ENCODE data around the gene PIK3IP1.

PIK3IP1 gene

DNA sequence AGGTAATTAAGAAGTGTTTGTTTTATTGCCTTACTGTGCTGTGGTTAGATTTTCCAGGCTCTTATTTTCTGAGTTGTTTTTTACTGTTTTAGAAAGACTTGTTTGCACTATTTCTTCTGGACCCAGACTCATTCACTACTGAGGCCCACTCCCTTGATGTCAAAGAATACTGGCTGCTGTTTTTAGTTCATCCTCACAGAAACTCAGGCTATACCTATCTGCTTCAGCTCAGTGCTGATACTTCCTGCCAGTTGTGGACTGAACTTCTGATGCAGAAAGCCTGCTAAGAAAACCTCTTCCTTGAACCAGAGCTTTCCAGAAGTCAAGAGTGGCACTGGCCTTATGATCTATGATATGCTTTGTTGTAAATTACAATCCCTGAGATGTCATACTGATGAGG lies 15.9 kb upstream of the PIK3IP1 start:
- DNase-seq (ENCODE audit: low read depth) = no peak

DNA sequence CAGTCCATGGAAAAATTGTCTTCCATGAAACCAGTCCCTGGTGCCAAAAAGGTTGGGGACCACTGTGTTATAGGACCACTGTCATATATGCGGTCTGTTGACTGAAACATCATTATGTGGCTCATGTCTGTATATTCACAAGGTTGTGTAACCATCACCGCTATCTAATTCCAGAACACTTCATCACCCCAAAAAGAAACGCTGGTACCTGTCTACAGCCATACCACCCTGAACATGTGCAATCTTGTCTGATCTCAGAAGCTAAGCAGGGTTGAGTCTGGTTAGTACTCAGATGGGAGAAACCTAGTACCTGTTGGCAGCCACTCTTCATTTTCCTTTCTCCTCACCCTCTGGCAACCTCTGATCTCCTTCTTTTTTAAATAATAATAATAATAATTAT lies 12.9 kb upstream of the PIK3IP1 start:
- no peak for DNase-seq (ENCODE audit: low read depth)

DNA sequence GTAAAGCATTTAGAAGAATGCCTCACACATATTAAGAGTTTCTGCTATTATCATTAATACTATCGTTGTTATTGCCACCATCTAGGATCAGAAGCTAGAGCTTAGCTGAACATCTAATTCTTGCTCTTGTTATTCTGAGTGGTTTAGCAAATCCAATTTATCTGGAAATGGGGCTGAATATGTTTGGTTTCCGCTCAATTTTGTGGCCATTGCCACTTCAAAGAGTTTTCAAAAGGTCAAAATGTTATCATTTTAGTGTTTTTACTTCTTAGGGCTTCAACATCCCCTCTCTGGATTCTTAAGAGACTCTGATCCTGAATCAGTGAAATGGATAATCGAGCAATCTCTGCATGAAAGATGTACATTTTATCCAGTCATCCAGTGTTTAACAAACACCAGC lies 10.2 kb upstream of the PIK3IP1 start:
- no peak for DNase-seq (ENCODE audit: low read depth)

DNA sequence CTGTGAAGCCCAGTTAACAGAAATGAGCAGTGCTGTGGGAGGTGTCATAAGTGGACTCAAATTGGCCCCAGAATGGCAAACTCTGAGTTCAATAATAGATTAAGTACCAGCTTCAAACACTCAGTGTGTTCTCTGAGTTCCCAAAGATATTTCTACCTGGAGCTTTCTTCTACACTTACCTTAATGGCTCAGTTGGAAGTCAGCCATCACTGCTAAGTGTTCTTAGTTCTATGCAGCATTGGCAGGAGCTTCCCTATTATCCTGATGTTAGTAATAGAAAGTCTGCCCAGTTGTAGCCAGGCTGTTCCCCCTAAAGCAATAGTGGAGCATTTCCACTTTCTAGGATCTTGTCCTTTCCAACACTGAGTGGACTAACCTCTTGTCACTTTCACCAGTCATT lies 9.7 kb upstream of the PIK3IP1 start:
- no peak for DNase-seq (ENCODE audit: low read depth)

DNA sequence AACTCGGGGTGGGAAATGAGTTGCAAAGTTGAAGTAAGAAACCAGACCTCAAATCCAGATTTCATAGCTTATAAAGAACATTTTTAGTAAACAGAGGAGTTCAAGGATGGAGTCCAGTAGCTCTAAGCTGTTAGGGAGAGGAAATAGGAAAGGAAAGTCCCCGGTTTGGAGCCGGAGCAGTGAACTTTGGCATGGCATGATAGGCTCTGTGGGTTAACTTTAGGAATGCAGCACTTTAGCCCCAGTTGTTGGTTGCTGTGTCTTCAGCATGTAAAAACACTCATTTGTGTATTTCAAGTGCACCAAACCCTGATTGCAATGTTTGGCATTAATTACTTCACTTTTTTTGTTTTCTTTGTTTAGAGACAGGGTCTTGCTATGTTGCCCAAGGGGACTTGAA lies 8.6 kb upstream of the PIK3IP1 start:
- DNase-seq (ENCODE audit: low read depth) = no peak

DNA sequence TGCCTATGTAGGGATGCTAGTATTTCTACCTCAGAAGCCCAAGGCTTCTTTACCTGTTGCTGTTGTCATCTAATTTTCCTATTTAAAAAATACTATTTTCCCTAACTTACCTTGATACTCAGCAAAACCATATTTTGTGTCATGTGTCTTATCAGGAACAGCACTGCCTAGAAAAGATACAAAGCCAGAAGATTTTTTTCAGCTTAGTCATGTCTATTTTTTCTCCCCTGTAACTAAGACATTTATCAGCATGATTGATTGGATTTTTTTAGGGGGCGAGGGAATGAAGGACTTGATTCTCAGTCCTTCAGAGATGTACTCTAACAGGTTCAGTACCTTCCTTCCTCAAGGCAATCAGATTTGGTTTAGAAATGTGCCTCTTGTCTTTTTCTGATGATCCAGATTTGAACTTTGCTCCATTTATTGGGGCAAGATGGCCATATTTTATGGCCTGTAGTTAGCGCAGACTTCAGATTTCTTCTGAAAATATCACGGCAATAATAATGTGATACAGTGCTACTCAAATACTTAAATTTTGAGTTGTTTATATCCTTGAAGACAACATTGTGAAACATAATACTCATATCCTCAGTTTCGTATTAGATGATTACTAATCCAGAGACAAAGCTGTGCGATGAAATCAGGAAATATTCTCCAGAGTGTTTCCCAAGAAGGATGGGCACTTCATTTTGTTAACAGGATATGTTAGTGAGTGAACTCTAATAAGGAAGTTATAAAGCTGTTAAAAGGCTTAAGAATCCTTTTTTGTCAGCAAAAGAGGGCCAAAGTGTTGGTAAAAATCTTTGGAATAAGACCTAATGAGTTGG lies 3.8 kb upstream of the PIK3IP1 start:
- DNase-seq (ENCODE audit: low read depth) = peak; percentile 77

DNA sequence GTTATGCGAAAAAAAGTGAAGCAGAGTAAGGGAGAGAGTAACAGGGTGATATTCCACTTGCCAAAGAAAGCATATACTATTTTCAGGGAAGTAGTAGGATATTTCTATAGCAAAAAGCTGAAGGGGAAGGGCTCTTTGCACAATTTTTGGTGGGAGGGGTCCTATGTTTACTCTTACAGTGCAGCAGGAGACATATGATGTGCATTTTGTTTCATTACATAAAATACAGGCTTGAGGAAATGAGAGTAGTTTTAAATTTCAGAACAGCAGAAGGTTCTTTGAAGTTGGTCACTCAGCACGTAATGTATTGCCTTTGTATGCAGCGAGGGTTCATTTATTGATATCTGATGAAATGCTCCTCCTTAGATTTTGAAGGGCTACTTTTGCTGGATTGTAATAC lies 3.1 kb upstream of the PIK3IP1 start:
- DNase-seq (ENCODE audit: low read depth) = no peak

DNA sequence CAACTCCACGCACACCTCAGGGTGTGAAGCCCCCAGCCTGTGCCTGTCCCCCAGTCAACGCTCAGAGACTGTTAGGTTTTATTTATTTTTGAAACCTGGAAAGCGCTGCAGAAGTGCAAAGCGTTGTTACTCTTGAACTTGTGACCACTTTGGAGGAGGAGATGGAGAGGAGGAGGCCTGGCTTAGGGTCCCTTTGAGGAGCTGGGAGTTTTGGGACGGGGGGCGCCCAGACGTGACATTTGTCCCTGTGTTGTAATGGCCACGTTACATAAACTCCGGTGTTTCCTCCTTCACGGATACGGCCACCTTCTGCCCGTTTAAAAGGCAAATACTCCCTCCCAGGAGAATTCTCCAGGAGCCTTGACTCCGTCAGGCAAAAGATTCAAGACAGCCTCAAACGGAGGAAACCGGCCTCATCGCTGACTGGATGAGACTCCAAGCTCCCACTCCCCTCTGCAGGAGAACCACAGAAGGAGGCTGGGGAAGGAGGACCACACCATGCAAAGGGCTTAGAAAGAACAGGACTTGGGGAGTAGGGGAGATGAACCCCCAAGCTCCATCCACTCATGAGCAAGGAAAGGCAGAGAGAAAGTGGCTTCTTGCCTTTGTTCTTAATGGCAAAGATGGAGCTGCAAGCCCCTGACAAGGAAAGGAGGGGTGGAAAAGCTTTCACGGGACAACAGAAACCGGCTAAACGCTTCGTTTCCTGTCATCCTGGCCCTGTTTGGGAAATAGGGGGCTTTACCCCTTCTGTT lies 630 bp downstream of the PIK3IP1 start:
- peak; percentile 45 for DNase-seq (ENCODE audit: low read depth)

DNA sequence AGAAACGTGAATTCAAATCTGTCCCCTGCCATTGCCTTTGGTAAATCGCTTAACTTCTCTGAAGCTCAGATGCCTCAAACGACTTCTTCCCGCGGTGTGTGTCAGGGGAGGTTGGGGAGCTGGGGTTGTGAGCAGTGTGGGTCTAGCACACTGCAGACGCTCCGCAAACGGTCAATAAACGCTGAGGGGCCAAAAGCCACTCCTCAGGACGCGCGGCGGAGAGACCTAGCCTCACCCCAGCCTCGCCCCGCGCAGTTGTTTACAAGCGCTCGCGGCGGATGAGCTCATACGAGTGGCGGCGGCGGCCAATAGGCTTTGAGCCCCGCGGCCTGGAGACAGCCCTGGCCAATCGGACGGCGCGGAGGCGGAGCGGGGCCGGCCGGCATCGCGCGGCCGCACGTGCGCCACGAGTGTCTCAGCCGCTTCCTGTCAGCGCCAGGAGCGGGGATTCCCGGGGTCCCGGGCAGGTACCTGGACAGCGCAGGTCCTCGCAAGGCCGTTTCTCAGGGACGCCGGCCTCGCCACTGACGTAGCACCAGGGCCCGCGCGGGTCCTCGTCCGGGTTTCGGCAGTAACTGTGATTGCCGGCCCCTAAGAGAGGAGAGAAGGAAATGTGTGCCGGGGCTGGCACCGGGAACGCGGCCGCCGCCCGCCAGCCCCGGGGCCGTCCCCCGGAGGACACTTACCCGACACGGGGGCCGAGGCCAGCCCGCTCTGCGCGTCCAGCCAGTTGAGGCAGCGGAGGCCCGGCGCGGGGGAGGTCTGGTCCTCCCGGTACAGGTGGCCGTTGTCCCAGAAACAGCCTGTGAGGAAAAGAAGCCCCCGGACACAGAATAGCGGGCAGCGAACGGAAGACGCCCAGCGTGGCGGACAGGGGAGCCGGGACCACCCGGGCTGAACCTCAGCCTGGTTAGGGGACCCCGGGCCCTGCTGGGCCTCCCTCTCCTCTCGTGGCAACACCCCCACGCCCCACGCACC lies 1.5 kb downstream of the PIK3IP1 start:
- peak; percentile 97 for DNase-seq (ENCODE audit: low read depth)

DNA sequence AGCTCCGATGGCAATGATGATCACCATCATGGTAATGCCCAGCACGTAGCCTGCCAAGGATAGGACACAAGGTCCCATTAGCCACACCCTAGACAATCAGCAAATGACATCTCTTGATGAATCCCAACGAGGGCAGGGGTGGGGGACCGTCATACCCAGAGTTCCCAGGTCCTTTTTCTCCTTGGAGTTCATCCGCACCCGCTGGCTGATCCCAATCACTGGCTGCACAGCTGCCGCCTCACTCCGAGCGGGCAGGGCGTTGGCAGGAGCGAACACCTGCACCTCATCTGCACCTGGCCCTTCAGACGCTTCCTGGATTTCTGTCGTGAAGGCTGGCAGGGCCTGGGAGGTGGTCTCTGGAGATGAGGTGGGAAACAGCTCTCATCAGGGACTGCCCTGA lies 2.9 kb downstream of the PIK3IP1 start:
- no peak for DNase-seq (ENCODE audit: low read depth)

DNA sequence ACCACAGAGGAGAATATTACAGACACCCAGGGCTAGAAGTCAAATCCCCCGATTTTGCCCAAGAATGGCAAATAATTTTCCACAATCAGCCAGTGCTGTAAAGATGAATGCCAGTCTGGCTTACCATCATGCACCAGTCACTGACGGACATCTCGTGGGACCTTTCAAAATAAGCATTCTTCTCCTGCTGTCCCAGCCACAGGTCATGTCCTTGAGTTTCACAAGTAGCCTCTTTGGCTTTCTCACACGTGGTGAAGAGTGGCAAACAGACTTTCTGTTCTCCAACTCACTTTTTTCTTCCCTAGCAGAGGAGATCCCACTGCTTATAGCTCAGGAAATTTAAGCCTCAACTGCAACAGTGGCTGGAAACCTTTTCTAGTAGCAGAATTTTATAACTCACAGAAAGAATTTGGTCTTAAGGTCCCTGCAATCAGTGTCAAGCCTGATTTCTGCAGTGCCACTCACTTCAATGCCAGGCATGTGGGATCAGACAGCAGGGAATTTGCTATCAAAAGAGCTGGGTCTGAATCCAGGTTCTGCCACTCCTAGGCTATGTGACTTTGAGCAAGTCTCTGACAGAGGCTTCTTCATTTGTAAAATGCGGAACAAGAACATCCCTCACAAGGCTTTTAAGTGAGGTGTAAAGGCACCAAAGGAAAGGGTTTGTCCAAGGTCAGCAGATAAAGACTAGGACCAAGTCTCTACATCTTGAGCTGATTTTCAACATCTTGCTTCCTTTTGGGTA lies 3.6 kb downstream of the PIK3IP1 start:
- DNase-seq (ENCODE audit: low read depth) = no peak

DNA sequence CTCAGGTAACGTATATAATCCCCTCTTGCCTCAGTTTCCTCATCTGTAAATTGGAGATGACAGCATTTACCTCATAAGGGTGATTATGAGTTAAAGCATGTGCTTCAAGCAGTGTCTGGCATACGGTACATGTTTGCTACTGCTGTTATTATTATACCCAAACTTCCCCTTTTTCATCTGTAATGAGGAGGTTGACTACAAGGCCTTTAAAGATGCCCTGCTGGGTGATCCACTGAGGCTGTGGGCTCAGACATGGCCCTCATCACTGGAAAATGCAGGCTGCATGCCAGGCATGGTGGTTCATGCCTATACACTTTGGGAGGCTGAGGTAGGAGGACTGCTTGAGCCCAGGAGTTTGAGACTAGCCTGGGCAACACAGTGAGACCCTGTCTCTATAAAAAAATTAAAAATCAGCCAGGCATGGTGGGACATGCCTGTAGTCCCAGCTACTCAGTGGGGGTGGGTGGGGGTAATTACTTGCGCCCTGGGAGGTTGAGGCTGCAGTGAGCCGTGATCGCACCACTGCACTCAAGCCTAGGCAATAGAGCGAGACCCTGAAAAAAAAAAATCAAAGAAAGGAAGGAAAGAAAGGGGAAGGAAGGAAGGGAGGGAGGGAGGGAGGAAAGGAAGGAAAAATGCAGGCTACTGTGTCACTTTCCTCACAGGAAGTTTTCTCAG lies 4.3 kb downstream of the PIK3IP1 start:
- DNase-seq (ENCODE audit: low read depth) = no peak

DNA sequence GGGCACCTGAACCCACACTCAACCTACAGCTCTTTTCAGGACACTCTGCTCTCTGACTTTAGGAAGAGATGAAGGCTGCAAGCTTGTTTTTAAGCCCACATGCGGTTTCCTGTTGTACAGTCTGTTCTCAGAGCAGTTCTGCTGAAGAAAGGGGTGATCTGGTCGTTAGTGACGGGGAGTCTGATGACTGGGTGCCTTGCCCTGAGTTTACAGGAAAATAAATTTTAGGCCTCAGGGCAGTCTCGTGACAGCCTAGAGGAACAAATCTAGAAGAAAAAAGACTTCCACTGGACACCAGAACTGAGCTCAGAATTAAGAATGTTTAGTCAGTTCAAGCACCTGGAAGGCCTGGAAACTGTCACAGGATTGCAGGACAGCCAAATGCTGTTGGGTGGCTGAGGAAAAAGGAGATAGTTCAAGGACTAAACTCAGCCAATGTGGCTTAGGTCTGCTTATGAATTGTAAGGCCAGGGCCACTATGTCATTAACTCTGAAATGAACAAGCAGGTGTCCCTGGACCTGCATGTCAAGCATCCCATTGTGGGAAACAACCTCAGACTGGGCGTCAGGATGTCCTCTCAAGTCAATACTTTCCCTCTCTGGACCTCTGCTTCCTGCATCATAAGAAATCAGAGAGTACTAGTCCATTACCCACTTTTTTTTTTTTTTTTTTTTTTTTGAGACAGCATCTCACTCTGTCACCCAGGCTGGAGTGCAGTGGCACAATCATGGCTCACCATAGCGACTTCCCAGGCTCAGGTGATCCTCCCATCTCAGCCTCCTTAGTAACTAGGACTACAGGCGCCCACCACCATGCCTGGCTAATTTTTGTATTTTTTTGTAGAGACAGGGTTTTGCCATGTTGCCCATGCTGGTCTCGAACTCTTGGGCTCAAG lies 5.7 kb downstream of the PIK3IP1 start:
- DNase-seq (ENCODE audit: low read depth) = peak; percentile 65

DNA sequence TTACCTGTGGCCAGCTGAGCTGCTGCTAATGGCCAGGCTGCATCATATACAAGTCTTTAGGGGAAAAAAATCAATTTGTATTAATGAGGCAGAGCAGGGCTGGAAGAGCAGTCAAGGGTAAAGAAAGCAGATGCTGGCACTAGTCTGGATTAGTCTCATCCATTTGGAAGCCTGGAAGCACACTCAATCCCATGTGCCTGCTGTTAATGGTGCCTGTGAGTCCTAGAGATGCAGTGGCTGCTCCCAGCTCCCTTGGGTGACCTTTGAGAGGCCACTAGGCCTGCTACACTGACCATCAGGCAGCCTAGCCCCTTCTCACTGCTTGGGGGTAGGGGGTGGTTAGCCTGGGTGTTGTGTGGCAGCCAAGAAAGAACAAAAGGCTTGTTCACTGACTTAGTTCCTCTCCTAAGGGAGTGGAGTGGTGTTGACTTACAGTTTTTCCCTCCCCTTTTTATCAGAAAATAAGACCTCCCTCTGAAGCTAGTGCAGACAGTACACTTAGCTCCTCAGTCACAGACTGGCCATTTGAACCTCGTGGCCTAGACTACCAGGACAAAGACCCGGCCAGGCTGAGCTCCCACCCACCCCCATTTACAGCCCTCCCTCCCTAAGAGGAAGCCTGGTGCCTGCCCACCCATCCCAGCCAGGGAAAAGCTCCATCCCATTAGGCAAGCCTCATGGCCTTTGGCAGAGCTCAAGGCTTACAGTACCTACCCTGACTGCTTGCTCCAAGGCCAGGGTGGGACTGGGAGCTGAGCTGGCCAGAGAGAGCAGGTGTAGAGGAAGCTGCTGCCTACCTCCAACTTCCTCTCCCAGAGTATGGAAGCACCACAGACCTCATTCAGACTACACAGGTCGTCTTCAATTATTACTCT lies 7.8 kb downstream of the PIK3IP1 start:
- DNase-seq (ENCODE audit: low read depth) = no peak

DNA sequence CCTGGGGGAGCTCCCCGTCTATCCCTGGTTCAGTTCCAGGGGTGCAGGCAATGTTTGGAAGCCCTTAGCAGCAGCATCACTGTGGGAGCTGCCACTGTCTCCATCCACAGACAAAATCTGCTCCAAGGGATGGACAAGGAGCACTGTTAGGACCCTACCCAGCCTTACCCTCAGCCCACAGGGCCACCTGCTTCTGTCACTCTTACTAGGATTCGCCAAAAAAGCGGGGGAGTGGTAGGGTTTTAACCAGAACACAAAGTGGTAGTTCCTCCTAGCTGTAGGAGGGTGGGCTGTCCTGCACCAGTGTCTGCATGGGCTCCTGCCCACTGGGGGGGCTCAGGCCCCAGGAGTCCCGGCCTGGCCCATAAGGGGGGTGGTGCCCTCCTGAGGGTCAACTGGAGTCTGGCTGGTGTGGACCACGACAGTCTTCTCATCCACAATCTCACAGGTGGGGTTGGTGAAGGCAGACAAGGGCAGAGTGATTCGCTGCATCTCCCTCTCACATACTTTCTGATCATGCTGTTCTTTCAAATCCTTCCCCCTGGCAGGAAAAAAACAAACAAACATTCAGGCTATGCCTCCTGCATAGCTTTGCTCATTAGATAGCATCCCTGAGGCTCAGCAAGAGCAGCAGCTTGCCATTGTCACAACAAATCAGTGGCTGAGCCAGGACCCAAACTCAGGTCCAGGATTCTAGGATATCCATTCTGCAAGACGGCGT lies 9.4 kb downstream of the PIK3IP1 start:
- DNase-seq (ENCODE audit: low read depth) = no peak

DNA sequence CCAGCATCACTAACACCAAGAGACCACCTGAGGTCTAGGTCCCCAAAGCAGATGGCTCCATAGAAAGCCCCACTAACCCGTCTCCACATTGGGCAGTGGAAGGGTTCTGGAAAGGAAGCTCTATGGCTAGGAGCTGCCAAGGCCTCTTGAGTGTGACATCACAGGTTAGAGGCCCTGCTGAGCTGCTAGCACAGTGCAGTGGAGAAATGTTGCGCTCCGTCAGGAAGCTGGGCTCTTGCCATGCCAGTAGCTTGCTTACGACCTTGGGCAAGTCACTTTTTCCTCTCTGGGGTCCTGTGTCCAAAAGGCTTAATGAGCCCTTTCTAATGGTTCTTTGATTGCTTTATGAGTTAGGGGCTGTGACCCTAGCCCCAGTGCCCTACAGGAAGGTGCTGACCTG lies 10.6 kb downstream of the PIK3IP1 start:
- DNase-seq (ENCODE audit: low read depth) = no peak

DNA sequence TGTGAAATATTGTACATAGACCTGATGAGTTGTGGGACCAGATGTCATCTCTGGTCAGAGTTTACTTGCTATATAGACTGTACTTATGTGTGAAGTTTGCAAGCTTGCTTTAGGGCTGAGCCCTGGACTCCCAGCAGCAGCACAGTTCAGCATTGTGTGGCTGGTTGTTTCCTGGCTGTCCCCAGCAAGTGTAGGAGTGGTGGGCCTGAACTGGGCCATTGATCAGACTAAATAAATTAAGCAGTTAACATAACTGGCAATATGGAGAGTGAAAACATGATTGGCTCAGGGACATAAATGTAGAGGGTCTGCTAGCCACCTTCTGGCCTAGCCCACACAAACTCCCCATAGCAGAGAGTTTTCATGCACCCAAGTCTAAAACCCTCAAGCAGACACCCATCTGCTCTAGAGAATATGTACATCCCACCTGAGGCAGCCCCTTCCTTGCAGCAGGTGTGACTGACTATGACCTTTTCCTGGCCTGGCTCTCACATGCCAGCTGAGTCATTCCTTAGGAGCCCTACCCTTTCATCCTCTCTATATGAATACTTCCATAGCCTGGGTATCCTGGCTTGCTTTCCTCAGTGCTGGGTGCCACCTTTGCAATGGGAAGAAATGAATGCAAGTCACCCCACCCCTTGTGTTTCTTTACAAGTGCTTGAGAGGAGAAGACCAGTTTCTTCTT lies 12.3 kb downstream of the PIK3IP1 start:
- DNase-seq (ENCODE audit: low read depth) = no peak

DNA sequence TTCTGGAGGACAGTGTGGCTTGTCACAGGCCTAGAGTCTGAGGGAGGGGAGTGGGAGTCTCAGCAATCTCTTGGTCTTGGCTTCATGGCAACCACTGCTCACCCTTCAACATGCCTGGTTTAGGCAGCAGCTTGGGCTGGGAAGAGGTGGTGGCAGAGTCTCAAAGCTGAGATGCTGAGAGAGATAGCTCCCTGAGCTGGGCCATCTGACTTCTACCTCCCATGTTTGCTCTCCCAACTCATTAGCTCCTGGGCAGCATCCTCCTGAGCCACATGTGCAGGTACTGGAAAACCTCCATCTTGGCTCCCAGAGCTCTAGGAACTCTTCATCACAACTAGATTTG lies 13.0 kb downstream of the PIK3IP1 start:
- DNase-seq (ENCODE audit: low read depth) = no peak

All from iris pigment epithelial cell (primary cell).